NCI-H1694 treated with DMSO at 0.1 percent for 48 hours (cell line): ENCODE measurements around the gene GINS2.

Source experiments
- DNase-seq: peaks from one replicate; lab custom pipeline; 2025; lab: John Stamatoyannopoulos, UW

Gene GINS2

DNA sequence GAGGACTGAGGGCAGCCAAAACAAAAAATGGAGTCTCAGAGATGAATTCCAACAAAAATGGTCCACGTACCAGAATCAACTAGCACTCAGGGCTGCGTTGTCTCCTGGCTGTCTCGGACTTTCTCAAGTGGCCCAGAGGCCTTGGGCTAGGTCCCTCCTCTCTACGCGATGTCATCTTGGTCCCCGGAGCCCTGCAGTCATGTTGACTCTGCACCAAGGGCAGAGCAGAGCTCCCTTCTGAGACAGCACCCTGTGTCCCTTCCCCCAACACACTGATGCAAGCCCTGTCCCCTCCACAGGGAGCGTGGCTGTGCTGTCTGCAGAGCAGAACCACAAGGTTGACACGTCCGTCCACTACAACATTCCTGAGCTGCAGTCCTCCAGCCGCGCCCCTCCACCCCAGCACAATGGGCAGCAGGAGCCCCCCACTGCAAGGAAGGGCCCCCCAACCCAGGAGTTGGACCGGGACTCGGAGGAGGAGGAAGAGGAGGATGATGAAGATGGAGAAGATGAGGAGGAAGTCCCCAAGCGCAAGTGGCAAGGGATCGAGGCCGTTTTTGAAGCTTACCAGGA, 20.8 kb downstream of the GINS2 start:
- no peak for DNase-seq

DNA sequence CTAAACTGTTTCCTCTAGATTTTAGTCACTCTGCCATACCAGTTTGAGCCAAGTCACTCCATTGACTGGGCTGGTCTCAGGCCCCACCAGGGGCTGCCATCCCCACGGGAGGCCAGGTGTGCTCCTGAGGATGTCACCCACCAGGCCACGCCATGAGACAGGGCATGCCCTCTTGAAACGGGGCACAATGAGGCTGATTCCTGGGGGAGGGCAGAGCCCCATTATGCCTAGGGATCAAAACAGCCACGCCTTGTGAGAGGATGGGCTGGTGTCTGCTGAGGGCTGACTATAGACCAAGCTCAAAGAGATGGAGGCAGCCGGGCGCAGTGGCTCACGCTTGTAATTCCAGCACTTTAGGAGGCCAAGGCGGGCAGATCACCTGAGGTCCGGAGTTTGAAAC, 21.5 kb downstream of the GINS2 start:
- DNase-seq = no peak

DNA sequence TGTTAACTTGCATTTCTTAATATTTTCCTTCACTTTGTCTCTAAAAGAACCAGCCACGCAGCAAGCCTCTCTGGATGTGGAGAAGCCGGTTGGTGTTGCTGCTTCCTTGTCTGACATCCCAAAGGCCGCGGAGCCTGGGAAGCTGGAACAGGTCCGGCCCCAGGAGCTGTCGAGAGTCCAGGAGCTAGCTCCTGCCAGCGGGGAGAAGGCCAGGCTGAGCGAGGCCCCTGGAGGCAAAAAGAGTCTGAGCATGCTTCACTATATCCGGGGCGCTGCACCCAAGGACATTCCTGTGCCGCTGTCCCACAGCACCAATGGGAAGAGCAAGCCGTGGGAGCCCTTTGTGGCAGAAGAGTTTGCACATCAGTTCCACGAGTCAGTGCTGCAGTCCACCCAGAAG, 22.8 kb downstream of the GINS2 start:
- no peak for DNase-seq

DNA sequence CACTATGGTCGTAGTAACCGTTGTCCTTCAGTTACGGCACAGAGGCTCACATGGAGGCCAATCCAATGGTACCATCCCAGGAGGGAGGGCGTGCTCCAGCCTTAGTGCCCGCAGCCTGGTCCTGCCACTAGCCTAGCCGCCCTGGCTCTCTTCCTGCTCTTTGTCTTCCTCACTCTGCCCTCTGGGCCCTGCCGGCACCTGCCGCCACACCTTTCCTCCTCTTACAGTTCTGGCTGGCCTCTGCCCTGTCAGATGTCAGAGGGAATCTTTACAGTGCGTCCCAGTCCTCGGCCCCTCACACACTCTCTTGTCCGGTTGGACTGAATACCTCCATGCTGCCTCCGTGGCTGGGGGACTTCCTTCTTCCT, 23.4 kb downstream of the GINS2 start:
- no peak for DNase-seq

DNA sequence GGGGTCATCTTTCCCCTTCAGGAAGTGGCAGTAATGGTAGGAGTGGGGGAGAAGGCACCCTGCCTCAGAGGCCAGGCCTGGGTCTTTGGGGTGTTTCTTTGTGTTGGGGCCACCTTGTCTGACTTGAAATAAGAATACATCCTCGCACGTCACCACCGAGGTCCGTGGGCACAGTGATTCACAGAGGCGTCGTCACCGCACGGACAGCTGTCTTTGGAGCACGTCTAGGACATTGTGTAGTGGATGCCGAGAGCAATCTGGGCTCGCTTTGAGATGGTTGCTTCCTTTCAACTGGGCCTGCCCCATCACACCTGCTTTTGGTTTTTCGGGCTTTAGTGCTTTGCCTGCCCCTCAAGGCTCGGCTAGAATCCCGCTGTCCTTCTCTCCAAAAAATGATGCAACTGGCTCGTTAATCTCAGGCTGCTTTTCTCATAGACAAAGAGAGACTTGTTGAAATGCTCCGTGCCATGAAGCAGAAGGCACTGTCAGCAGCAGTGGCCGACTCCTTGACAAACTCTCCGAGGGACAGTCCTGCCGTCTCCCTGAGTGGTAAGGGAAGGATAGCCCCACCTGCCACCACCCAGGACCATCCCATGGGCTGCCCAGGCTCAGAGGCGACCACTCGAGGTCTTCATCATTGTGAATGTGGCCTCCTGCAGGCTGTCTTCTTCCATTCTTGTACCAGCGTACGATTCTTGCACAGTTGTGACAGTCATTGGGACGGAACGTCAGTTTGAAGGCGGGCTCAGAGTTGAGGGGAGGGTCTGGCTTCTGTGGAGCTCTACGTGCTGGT, 24.0 kb downstream of the GINS2 start:
- DNase-seq = no peak

DNA sequence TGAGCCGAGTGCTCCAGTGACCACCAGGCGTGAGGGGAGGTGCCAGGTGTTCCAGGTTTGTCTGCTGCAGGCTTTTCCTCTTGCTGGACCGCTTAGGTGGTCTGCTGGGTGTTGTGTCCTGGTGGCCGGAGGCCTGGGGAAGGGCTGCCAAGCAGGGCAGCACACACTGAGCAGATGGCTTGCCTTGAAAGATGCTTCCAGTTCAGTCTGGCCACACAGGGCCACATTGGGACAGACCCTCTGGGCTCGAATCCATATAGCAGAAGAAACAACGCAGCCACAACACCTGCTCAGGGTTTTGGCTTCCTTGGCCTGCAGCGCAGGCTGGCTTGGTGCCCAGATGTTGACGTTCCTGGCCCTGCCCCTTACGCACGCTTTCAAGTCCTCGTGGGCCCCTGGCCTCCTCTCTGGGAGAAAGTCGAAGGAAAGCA, 24.8 kb downstream of the GINS2 start:
- DNase-seq = peak; percentile 69

DNA sequence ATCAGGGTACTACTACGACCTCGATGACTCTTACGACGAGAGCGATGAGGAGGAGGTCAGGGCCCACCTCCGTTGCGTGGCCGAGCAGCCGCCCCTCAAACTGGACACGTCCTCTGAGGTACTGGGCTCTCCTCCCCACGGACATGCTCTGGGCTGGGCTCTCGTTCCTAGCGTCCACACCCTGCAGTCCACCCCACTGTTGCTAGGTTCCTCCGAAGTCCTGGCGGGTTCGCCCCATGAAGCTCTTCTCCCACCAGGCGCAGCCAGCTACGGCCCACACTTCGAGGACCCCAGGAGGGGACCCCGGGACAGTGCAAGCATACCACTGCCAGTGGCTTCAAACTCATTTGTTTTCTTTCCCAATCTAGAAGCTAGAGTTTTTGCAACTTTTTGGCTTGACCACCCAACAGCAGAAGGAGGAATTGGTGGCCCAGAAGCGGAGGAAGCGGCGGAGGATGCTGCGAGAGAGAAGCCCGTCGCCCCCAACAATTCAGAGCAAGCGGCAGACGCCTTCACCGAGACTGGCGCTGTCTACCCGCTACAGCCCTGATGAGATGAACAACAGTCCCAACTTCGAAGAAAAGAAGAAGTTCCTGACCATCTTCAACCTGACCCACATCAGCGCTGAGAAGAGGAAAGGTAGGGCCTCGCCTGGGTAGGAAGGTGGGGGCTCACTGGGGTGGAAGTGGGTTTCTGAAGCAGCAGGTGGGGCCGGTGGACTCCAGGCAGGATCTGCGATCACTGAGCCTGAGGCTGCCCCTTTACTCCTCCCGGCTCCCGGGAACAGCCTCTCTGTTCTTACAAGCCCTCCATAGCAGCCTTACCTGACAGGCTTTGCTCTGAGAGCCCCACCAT, 25.6 kb downstream of the GINS2 start:
- DNase-seq = no peak

DNA sequence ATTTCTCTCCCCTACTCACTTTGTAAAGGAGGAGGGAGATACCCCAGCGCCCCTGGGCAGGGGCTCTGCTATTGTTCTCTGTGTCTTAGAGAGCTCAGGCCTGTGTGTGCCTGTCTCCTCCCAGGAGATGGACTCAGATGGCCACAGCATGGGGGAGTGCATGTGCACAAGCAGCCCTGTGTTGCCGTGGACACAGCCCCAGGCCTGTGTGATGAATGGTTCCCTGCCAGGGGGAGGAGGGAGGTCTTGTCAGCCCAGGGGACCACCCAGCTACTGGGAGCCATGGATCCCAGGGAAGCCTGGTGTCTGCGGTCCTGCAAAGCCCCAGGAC, 26.3 kb downstream of the GINS2 start:
- DNase-seq = no peak

DNA sequence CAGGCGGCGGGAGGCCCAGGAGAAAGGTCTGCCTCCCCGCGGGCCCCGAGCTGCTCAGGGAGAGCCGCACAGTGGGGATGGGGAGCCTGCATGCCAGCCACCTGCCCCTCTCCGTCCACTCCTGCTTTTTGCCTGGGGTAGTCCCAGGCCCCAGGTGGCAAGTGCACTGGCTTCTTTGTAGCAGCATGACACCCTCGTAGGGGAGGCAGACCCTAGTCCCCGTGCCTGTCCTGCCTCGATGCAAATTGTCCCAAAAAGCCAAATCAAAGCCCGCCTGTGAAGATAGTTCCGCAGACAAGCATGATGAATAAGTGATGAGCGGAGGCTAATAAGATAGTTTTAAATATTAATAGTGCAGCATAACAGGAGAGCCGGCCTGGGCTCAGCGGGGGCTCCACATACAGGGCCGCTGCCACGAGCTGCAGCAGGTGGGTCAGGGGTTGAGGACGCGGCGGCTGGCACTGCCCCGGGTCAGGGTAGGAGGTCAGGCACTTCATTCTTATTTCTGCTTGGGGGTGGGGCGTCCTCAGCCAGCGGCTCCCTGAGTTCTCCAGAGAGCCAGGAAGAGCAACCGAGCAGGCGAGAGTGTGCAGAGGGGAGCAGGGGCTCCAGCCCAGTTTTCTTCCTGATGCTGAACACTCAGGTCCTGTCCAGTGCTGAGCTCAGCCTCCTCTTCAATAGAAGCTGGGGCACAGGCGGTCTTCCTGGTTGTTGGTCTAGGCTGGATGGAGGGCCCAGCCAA, 26.8 kb downstream of the GINS2 start:
- DNase-seq = no peak

DNA sequence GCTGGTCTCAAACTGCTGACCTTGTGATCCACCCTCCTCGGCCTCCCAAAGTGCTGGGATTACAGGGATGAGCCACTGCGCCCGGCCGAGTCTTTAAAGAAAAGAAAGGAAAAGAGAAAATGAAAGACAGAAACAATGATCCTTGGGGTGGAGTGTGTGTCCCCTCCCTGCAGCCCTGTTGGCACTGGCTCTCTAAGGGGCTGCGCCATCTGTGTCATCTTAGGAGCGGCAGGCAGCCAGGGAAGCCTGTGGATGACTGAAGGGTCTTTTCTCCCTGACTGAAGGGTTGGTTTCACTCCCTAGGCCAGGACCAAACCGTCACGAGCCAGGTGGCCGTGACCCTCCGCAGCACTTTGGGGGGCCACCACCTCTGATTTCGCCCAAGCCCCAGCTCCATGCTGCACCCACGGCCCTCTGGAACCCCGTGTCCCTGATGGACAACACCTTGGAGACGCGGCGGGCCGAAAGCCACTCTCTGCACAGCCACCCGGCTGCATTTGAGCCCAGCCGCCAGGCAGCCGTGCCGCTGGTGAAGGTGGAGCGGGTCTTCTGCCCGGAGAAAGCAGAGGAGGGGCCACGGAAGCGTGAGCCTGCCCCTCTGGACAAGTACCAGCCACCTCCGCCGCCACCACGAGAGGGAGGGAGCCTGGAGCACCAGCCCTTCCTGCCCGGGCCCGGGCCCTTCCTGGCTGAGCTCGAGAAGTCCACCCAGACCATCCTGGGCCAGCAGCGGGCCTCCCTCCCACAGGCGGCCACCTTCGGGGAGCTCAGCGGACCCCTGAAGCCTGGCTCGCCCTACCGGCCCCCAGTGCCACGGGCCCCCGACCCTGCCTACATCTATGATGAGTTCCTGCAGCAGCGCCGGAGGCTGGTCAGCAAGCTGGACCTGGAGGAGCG, 27.7 kb downstream of the GINS2 start:
- no peak for DNase-seq

DNA sequence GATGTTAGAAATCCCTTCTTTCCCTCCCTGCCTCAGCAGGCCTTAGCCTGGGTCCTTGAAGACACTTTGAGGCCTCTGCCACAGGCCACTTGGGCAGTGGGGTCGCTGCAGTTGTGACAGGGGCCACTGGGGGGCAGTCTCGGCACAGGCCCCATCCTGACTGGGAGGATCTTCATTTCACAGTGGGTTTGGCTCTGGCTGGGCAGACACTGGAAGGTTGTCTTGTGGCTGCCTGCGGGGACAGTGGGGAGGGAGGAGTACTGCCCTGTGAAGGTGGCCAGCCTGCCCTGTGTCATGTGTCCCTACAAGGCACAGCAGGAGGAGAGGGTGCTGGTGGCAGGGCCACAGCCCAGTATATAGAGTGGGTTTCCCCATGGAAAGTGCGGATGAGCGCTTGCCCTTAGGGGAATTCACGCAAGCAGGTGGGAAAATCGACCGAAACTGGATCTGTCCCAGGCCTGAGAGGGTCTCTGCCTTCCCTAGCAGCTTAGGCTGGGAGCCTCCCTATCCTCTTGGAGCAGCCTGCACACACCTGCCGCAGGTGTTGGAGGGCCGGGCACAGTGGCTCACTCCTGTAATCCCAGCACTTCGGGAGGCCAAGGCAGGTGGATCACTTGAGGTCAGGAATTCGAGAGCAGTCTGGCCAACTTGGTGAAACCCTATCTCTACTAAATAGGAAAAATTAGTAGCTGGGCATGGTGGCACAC, 28.8 kb downstream of the GINS2 start:
- peak; percentile 70 for DNase-seq

DNA sequence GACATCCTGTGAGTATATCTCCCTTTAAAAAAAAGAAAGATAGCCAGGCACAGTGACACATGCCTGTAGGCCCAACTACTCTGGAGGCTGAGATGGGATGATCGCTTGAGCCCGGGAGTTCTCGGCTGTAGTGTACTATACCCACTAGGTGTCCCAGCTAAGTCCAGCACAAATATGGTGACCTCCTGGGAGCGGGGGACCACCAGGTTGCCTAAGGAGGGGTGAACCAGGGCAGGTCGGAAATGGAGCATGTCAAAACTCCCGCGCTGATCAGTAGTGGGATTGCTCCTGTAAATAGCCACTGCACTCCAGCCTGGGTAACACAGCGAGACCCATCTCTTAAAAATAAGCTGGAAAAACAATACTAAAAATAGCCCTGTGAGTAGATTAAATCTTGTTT, 29.4 kb downstream of the GINS2 start:
- DNase-seq = no peak

DNA sequence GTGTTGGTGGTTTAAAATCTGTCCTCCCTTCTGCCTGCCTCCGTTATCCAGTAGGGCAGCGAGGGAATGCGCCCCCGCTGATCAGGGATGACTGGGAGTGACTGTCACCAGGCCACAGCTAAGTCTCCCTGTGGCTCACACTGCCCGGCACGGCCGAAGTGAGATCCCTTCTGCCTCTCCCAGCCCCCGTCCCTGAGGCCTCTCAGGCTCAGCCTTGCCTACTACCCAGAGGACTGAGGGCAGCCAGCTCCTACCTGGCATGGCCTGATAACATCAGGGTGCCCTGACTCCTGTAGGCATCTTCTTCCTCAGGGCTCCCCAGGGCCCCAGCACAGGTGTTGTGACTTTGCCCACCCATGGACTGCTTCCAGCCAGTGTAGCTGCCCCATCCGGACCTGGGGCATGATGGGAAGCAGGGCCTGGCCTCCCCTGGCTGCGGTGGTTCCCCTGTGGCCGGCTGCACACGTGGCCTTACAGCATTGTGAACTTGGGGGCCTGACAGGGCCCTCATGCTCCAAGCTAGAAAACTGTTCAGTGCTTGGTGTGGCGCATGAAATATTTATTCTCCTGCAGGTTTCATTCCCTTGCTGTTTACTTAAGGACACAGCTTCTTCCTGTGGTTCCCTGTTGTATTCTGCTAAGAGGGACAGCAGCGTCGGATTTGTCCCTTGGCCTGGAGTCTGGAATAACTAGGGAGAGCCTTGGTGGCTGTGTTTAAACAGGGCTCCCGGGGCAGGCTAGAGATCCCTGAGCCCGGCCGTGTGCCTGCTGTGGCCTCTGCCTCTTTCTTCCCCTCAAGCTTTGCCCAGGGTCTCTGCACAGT, 30.0 kb downstream of the GINS2 start:
- DNase-seq = no peak

DNA sequence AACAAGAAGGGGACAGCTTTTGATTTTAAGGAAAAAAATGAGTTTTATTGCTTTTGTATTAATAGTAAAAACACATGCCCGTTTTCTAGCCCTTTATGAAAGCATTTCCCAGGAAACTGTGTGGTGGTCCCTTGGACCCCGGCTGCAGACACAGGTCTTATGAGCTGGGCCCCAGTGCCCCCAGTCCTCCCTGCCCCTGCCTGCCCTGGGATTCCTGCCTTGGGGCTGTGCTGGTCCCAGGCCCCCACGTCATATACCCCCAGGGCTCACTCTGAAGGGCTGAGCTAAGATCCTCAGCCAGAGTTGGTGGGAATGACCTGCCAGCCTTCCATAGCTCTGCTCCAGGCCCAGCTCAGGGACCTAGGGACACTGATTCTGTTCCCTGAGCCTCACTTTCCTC, 30.8 kb downstream of the GINS2 start:
- no peak for DNase-seq

DNA sequence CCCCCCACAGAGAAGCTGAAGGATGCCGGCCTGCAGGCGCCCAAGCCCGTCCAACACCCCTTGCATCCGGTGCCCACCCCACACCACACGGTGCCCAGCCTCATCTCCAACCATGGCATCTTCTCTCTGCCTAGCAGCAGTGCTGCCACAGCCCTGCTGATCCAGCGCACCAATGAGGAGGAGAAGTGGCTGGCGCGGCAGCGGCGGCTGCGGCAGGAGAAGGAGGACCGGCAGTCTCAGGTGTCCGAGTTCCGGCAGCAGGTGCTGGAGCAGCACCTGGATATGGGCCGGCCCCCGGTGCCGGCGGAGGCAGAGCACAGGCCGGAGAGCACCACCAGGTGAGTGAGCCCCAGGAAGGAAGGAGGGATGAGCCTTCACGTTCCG, 31.5 kb downstream of the GINS2 start:
- no peak for DNase-seq

DNA sequence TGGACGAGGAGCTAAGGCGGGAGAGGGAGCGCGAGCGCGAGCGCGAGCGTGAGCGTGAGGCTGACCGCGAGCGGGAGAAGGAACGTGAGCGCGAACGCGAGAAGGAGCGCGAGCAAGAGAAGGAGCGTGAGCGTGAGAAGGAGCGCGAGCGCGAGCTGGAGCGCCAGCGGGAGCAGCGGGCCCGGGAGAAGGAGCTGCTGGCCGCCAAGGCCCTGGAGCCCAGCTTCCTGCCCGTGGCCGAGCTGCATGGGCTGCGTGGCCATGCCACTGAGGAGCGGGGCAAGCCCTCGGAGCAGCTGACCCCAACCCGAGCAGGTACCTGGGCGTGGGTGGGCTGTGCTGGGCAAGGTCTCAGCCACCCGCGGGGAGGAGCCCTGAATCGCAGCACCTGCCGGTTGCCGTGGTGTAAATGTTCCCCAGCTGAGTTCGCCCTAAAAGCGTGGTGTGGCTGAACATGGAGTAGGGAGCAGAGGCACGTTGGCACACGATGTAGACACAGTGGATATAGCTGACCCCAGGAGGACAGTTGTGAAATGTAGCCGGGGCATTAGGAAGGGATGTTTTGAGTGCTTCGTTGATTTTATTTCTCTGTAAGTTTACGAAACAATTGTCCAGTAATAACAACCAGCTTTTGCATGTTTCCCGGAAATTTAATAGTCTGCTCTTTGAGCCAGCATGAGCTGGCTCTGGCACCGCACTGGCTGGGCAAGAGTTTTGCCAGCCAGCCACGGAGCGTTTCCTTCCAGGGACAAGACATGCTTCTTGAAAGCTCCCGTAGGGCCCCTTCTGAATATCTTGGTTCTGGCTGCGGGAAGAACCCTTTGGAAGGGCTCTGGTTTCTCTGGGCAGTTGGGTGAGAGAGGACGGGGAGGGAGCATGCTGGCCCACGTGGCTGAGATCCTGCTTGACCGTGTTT, 32.1 kb downstream of the GINS2 start:
- DNase-seq = no peak

DNA sequence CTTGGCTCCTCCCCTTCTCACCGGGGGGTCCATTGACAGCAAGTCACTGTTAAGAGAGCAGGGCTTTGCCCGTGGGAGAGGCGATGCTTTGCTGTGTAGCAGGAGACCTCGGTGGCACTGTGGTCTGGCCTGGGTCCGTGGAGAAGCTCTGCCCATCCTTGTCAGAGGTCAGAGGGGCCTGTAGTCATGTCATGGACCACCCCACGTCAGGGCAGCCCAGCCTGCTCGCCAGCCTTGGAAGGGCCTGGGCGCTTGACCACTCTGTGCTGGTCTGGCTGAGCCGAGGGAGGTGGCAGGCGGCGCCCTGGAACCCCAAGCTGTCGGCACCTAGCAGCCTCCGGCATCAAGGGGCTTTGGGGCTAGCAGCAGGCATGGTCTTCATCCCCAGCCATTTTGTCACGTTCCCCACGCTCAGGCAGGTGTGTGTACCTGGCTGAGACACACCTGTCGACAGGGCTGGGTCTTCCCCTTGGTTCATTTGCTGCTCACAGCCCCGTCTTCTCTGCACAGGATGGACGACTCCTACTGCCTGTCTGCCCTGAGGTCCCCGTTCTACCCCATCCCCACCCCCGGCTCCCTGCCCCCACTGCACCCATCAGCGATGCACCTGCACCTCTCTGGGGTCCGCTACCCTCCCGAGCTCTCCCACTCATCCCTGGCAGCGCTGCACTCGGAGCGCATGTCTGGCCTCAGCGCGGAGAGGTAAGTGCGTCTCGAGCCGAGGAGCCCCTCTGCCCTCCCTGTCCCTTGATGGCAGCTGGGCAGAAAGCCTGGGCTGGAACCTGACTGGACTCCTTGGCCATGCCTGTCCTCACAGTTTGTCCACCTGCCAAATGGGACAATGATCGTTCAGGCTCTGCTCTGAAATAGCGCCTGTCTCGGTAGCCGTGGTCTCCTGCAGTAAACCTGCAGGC, 33.3 kb downstream of the GINS2 start:
- no peak for DNase-seq
